ENCODE data around the gene MAPKAP1.

- no peak for TF ChIP-seq SUZ12 (IDR thresholded peaks at IDR 0.05; ENCODE audit: extremely low read depth, insufficient read depth, insufficient read length)
- TF ChIP-seq ZNF274 (IDR thresholded peaks at IDR 0.05; ENCODE audit: low read depth, low read length): no peak
These were observed 106.8 kb downstream of the MAPKAP1 start for GRCh38 chr9:125600194-125600593.
